HepG2 (cell line): ENCODE data around the gene PRKN. TPM values are rescaled to one million over a fixed set of nuclear protein-coding genes. Genes with fewer than 3 reads are reported as not detected.
"Not testable (repeated sequence)": the region's sequence is repeated elsewhere in the genome, so short reads cannot be mapped to it uniquely, and the experiment has no call there.

Experiments used
- ATAC-seq: fragments of 200-7000 bp; cut with Tn5 transposase; 3 replicates; pipeline ENCODE4 v1.9.1; 2020; ENCODE audit warnings: mild to moderate bottlenecking, moderate library complexity
- BruUV-seq: library from RNA; stranded (reverse); fragments of 400-500 nt; replicated peaks from 2 replicates; lab custom pipeline; 2021; lab: Mats Ljungman, UMichigan
- CTCF ChIA-PET: fragments of 300-600 bp; formaldehyde crosslinking; extraction: SDS; loops from one replicate; lab custom pipeline; 2021; ENCODE audit warnings: low total read pairs, inconsistent platforms, low intra/inter-chr PET ratio; lab: Yijun Ruan, JAX
- POLR2A ChIA-PET: fragments of 350-600 bp; sonication (Branson Sonifier 250); formaldehyde crosslinking; loops from one replicate; lab custom pipeline; 2020; ENCODE audit warnings: antibody characterized with exemption, inconsistent platforms; lab: Yijun Ruan, JAX
- DNase-seq: peaks from one replicate; pipeline ENCODE4 v3.0.0-alpha.2; 2015; ENCODE audit warnings: low spot score
- FAIRE-seq: peaks from 3 replicates; lab custom pipeline; 2011; peaks lifted over from hg19 to GRCh38; lab: Jason Lieb, UNC
- H2AFZ ChIP-seq: one replicate; pipeline ENCODE4 v1.6.1; 2011; ENCODE audit warnings: low read length, inconsistent platforms
- H3K27ac ChIP-seq: fragments of 300-600 bp; 3 replicates; pipeline ENCODE4 v1.8.0; 2011; ENCODE audit warnings: mixed run types, mild to moderate bottlenecking, mixed read lengths, low read length, inconsistent platforms; ENCODE audit not compliant: insufficient read depth; ENCODE audit errors: extremely low read length
- H3K27me3 ChIP-seq, 2 experiments: fragments of 200-600 bp in 1 of 2; 2 replicates in 1 of 2; 3 replicates in 1 of 2; pipeline versions ENCODE4 v1.6.0 to v1.8.0; 2011; ENCODE audit warnings: low read length in 2 of 2, mild to moderate bottlenecking in 2 of 2, moderate library complexity in 2 of 2, inconsistent platforms in 1 of 2; ENCODE audit not compliant: insufficient read depth in 2 of 2, control insufficient read depth in 1 of 2
- H3K36me3 ChIP-seq, 2 experiments: fragments of 200-600 bp in 1 of 2; replicated peaks in 1 of 2; 2 replicates in 1 of 2; 3 replicates in 1 of 2; pipeline versions ENCODE4 v1.5.1 to v1.8.0; 2011; ENCODE audit warnings: low read length in 2 of 2, inconsistent platforms in 1 of 2; ENCODE audit not compliant: insufficient read depth in 2 of 2, control insufficient read depth in 1 of 2
- H3K4me1 ChIP-seq: 2 replicates; pipeline ENCODE4 v1.5.1; 2012; ENCODE audit warnings: low read length, inconsistent platforms; ENCODE audit not compliant: insufficient read depth
- H3K4me2 ChIP-seq: 2 replicates; pipeline ENCODE4 v1.6.0; 2011; ENCODE audit warnings: low read depth, low read length, inconsistent platforms
- H3K4me3 ChIP-seq, 3 experiments: fragments of 200-600 bp in 1 of 3; sonication (generic), shearing (Covaris generic) in 1 of 3; replicated peaks in 1 of 3; 2 replicates each; pipeline ENCODE4 v1.5.1; 2011 to 2016; ENCODE audit warnings: low read length in 3 of 3, inconsistent platforms in 2 of 3, low read depth in 2 of 3, mild to moderate bottlenecking in 2 of 3, control low read depth in 1 of 3, mixed read lengths in 1 of 3; ENCODE audit not compliant: insufficient read depth in 1 of 3
- H3K79me2 ChIP-seq: one replicate; pipeline ENCODE4 v1.6.1; 2011; ENCODE audit warnings: low read length, inconsistent platforms; ENCODE audit not compliant: insufficient read depth
- H3K9ac ChIP-seq: 2 replicates; pipeline ENCODE4 v1.6.0; 2011; ENCODE audit warnings: mild to moderate bottlenecking, low read depth, low read length, inconsistent platforms; ENCODE audit not compliant: insufficient read depth
- H3K9me3 ChIP-seq: 2 replicates; pipeline ENCODE4 v1.5.1; 2012; ENCODE audit warnings: mild to moderate bottlenecking, low read length
- H4K20me1 ChIP-seq: 2 replicates; pipeline ENCODE4 v1.6.0; 2011; ENCODE audit warnings: inconsistent platforms, mild to moderate bottlenecking, low read length, moderate library complexity; ENCODE audit not compliant: insufficient read depth
- CCDC6 ChIP-seq: sonication (generic); formaldehyde crosslinking; IDR thresholded peaks from 2 replicates; pipeline ENCODE4 v1.8.1; 2022; ENCODE audit warnings: mild to moderate bottlenecking, missing genetic modification reagents, moderate library complexity
- JUND ChIP-seq: sonication (generic); formaldehyde crosslinking; IDR thresholded peaks from 2 replicates; pipeline ENCODE4 v1.8.0; 2022; ENCODE audit warnings: mild to moderate bottlenecking, missing genetic modification reagents
- RFX1 ChIP-seq: fragments of 450-650 bp; IDR thresholded peaks from 2 replicates; pipeline ENCODE4 v1.6.1; 2017
- WGBS: methylation state at CpG from one replicate; pipeline ENCODE4 v1.1.6; 2017; ENCODE audit warnings: low lambda C conversion rate; 5-methylcytosine and 5-hydroxymethylcytosine counted together
- in situ Hi-C: cut with HindIII; loops from 2 replicates; pipeline ENCODE4 v1.10.0; 2017; ENCODE audit warnings: low pct_unique_long_range_greater_than_20kb; ENCODE audit not compliant: extremely low pct_ligation_motif_present
- intact Hi-C: fragments of 100-400 bp; cut with micrococcal nuclease; formaldehyde crosslinking; loops from one replicate; pipeline ENCODE4 v1.10.0; 2022; ENCODE audit not compliant: unreplicated experiment
- polyA plus RNA-seq, 8 experiments: library from polyadenylated mRNA; depleted of rRNA in 3 of 8; stranded (reverse) in 7 of 8; unstranded in 1 of 8; fragments of >200 nt; fragmentation: Illumina TruSeq in 4 of 8; extraction: Trizol in 4 of 8; gene quantifications; 2 replicates each; pipeline versions ENCODE4 v1.2.1 to v1.2.3, GENCODE V29; 2011 to 2016; ENCODE audit warnings: low read depth in 4 of 8, missing spikeins in 1 of 8, mixed read lengths in 1 of 8; ENCODE audit not compliant: insufficient read depth in 1 of 8
- total RNA-seq, 5 experiments: library from RNA; depleted of rRNA; stranded (reverse); fragments of >200 nt; fragmentation: Illumina TruSeq; extraction: Trizol; gene quantifications; 2 replicates each; pipeline ENCODE4 v1.2.3, GENCODE V29; 2016; ENCODE audit warnings: low read depth in 1 of 5
- TF ChIP-seq, protein P1 (sequence below): sonication (generic); formaldehyde crosslinking; conservative IDR thresholded peaks from 2 replicates; pipeline ENCODE4 v1.8.1; 2023; ENCODE audit warnings: missing genetic modification reagents
- TF ChIP-seq, protein P2 (sequence below): sonication (generic); formaldehyde crosslinking; IDR thresholded peaks from 2 replicates; pipeline ENCODE4 v1.4.0; 2020; ENCODE audit warnings: missing genetic modification reagents

Gene PRKN
- total and polyA plus RNA-seq, 2 of the 13 experiments (the other 11 are each of a cell fraction or from before 2014, with no cell fraction given) = 0.31 to 0.44 TPM

DNA sequence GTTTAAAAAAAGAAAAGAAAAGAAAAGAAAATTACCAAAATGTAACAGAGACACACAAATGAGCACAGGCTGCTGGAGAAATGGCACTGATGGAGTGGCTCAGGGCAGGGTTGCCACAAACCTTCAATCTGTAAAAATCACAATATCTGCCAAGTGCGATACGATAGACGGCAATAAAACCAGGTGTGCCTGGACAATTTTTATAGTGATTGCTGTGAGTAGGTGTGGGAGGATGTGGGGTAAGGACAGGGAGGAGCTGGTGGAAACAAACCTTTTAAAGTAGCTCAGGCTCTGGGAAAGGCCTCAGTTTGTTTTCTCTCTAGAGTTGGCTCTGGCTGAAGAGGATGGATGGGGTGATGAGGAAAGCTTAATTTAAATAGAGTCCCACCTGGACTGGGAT is 861.0 kb downstream of the PRKN start (continued):
- TF ChIP-seq, protein P1, sequence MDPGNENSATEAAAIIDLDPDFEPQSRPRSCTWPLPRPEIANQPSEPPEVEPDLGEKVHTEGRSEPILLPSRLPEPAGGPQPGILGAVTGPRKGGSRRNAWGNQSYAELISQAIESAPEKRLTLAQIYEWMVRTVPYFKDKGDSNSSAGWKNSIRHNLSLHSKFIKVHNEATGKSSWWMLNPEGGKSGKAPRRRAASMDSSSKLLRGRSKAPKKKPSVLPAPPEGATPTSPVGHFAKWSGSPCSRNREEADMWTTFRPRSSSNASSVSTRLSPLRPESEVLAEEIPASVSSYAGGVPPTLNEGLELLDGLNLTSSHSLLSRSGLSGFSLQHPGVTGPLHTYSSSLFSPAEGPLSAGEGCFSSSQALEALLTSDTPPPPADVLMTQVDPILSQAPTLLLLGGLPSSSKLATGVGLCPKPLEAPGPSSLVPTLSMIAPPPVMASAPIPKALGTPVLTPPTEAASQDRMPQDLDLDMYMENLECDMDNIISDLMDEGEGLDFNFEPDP = no peak

DNA sequence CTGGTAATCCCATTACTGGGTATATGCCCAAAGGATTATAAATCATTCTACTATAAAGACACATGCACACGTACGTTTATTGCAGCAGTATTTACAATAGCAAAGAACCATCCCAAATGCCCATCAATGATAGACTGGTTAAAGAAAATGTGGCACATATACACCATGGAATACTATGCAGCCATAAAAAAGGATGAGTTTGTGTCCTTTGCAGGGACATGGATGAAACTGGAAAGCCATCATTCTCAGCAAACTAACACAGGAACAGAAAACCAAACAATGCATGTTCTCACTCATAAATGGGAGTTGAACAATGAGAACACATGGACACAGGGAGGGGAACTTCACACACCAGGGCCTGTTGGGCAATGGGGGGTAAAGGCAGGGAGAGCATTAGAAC is 866.5 kb downstream of the PRKN start:
- BruUV-seq, intact Hi-C loops, H3K36me3 ChIP-seq, H3K4me1 ChIP-seq, H3K9ac ChIP-seq, in situ Hi-C loops, H3K27me3 ChIP-seq, DNase-seq, H3K4me2 ChIP-seq, H3K9me3 ChIP-seq, FAIRE-seq, ATAC-seq, H2AFZ ChIP-seq, POLR2A ChIA-PET, H3K27ac ChIP-seq, CTCF ChIA-PET, H3K4me3 ChIP-seq, H4K20me1 ChIP-seq, H3K79me2 ChIP-seq: not testable (repeated sequence)
- WGBS = 24% methylated on average over 2 of the region's 2 CpGs

DNA sequence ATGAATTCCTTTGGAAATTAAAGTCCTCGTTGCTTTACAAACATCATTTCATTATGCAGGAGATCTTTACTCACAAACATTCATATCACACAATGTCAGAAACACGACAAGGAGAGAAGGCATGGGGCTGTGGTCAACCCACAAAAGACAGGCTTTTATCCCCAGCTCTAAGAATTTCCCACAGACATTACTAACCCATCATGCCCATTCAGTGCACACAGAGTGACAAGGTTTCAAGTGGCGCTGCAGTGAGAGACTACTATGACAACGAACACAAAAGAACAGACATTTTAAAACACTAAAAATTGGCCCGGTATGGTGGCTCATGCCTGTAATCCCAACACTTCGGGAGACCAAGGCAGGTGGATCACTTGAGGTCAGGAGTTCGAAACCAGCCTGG is 873.9 kb downstream of the PRKN start:
- FAIRE-seq (no peak), ATAC-seq (no peak), DNase-seq (no peak)
- Histone ChIP-seq H3K36me3 (no peaks in the 10 kb centered on the region), H3K4me3 (no peak overlapping the region), H3K79me2 (no peaks in the 10 kb centered on the region), H4K20me1 (no peaks in the 10 kb centered on the region), H3K27me3 (no peaks in the 10 kb centered on the region; a peak in 1 of 5 replicates), H3K9ac (no peak overlapping the region), H3K9me3 (no peaks in the 10 kb centered on the region), H3K4me2 (no peak overlapping the region), H2AFZ (no peak overlapping the region), H3K4me1 (no peaks in the 10 kb centered on the region), H3K27ac (no peak overlapping the region)
- in situ Hi-C loops = no loop called here
- WGBS = 33% methylated on average over 7 of the region's 7 CpGs
- BruUV-seq = no TSS peak
- intact Hi-C loops = no loop called here
- ChIA-PET POLR2A (no interaction called here), CTCF (no interaction called here)
- TF ChIP-seq RFX1 = no peak
- TF ChIP-seq, protein P2, sequence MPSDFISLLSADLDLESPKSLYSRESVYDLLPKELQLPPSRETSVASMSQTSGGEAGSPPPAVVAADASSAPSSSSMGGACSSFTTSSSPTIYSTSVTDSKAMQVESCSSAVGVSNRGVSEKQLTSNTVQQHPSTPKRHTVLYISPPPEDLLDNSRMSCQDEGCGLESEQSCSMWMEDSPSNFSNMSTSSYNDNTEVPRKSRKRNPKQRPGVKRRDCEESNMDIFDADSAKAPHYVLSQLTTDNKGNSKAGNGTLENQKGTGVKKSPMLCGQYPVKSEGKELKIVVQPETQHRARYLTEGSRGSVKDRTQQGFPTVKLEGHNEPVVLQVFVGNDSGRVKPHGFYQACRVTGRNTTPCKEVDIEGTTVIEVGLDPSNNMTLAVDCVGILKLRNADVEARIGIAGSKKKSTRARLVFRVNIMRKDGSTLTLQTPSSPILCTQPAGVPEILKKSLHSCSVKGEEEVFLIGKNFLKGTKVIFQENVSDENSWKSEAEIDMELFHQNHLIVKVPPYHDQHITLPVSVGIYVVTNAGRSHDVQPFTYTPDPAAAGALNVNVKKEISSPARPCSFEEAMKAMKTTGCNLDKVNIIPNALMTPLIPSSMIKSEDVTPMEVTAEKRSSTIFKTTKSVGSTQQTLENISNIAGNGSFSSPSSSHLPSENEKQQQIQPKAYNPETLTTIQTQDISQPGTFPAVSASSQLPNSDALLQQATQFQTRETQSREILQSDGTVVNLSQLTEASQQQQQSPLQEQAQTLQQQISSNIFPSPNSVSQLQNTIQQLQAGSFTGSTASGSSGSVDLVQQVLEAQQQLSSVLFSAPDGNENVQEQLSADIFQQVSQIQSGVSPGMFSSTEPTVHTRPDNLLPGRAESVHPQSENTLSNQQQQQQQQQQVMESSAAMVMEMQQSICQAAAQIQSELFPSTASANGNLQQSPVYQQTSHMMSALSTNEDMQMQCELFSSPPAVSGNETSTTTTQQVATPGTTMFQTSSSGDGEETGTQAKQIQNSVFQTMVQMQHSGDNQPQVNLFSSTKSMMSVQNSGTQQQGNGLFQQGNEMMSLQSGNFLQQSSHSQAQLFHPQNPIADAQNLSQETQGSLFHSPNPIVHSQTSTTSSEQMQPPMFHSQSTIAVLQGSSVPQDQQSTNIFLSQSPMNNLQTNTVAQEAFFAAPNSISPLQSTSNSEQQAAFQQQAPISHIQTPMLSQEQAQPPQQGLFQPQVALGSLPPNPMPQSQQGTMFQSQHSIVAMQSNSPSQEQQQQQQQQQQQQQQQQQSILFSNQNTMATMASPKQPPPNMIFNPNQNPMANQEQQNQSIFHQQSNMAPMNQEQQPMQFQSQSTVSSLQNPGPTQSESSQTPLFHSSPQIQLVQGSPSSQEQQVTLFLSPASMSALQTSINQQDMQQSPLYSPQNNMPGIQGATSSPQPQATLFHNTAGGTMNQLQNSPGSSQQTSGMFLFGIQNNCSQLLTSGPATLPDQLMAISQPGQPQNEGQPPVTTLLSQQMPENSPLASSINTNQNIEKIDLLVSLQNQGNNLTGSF = no peak
- TF ChIP-seq CCDC6 (CRISPR knock-in tag) = no peak
- TF ChIP-seq JUND (CRISPR knock-in tag) = no peak
